GM23248 (cell line): ENCODE measurements around the gene HS3ST2.

ENCODE experiments used
- EZH2 ChIP-seq: fragments of 200-600 bp; sonication (generic); IDR thresholded peaks from 2 replicates; pipeline ENCODE4 v1.6.1; 2018; ENCODE audit warnings: antibody characterized with exemption, mild to moderate bottlenecking; ENCODE audit not compliant: insufficient read depth, poor library complexity, severe bottlenecking
- EZH2phosphoT487 ChIP-seq: fragments of 200-600 bp; sonication (generic); IDR thresholded peaks from 2 replicates; pipeline ENCODE4 v1.6.1; 2018; ENCODE audit warnings: antibody characterized with exemption, moderate library complexity, mild to moderate bottlenecking, low read depth; ENCODE audit not compliant: insufficient read depth

DNA sequence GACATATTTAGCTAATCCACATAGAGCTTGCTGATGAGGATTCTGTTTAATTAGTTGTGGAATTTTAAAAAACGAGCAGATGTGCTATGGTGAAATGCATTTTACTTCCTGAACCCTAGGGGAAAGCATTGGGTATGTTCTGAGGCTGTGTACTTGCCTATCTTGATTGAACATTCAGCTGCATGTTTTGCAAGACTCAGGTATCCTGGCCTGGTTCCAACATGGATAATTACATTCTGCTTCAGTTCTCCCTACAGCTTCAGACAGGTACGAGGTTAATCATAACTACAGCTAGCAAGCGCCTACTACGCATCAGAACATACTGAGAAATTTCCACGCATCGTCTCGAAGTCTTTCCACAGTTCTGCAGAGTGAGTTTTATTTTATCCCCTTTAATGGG, 77.0 kb downstream of the HS3ST2 start:
- TF ChIP-seq EZH2 (no peak), EZH2phosphoT487 (no peak)
